OCI-LY1 (cell line): ENCODE data around the gene CFAP77.

Source experiments
- H2AFZ ChIP-seq: fragments of 200-600 bp; sonication (generic), shearing (Covaris generic); 2 replicates; pipeline ENCODE4 v1.6.0; 2014; ENCODE audit warnings: antibody characterized with exemption, mild to moderate bottlenecking, low read length
- H3F3A ChIP-seq: fragments of 200-600 bp; sonication (generic), shearing (Covaris generic); 2 replicates; pipeline ENCODE4 v1.6.0; 2014; ENCODE audit warnings: mild to moderate bottlenecking, antibody characterized with exemption, low read length, moderate library complexity; ENCODE audit not compliant: insufficient read depth
- H3K27ac ChIP-seq: fragments of 200-600 bp; sonication (generic); 2 replicates; pipeline ENCODE4 v1.5.1; 2014; ENCODE audit warnings: low read length, mixed run types, mild to moderate bottlenecking, low read depth; ENCODE audit not compliant: poor library complexity, severe bottlenecking
- H3K27me3 ChIP-seq: fragments of 200-600 bp; sonication (generic); 2 replicates; pipeline ENCODE4 v1.6.0; 2014; ENCODE audit warnings: antibody characterized with exemption, mild to moderate bottlenecking, low read length, moderate library complexity; ENCODE audit not compliant: insufficient read depth
- H3K36me3 ChIP-seq: fragments of 200-600 bp; sonication (generic); 2 replicates; pipeline ENCODE4 v1.6.1; 2014; ENCODE audit warnings: mild to moderate bottlenecking, antibody characterized with exemption, low read length, moderate library complexity, mixed read lengths; ENCODE audit not compliant: insufficient read depth
- H3K4me1 ChIP-seq: fragments of 200-600 bp; sonication (generic); 2 replicates; pipeline ENCODE4 v1.5.1; 2014; ENCODE audit warnings: mild to moderate bottlenecking, low read length, moderate library complexity; ENCODE audit not compliant: insufficient read depth, severe bottlenecking
- H3K4me2 ChIP-seq: fragments of 200-600 bp; sonication (generic), shearing (Covaris generic); 2 replicates; pipeline ENCODE4 v1.6.1; 2014; ENCODE audit warnings: low read length
- H3K4me3 ChIP-seq: fragments of 200-600 bp; sonication (generic); 2 replicates; pipeline ENCODE4 v1.5.1; 2014; ENCODE audit warnings: low read length, low read depth, mild to moderate bottlenecking, mixed read lengths; ENCODE audit not compliant: poor library complexity, severe bottlenecking
- H3K79me2 ChIP-seq: fragments of 200-600 bp; shearing (Covaris generic); 2 replicates; pipeline ENCODE4 v1.6.1; 2016; ENCODE audit warnings: mixed run types, low read length, mixed read lengths; ENCODE audit not compliant: insufficient read depth
- H3K9ac ChIP-seq: fragments of 200-600 bp; sonication (generic), shearing (Covaris generic); 2 replicates; pipeline ENCODE4 v1.6.1; 2014; ENCODE audit warnings: mild to moderate bottlenecking, low read length, mixed read lengths
- H3K9me2 ChIP-seq: fragments of 200-600 bp; sonication (generic), shearing (Covaris generic); 2 replicates; pipeline ENCODE4 v1.6.1; 2014; ENCODE audit warnings: low read depth, mild to moderate bottlenecking, low read length, mixed read lengths
- H3K9me3 ChIP-seq: fragments of 200-600 bp; shearing (Covaris generic); 2 replicates; pipeline ENCODE4 v1.6.1; 2014; ENCODE audit warnings: low read length, mixed read lengths
- H4K20me1 ChIP-seq: fragments of 200-600 bp; sonication (generic), shearing (Covaris generic); 2 replicates; pipeline ENCODE4 v1.6.0; 2016; ENCODE audit warnings: mild to moderate bottlenecking, low read length; ENCODE audit not compliant: insufficient read depth
- EZH2 ChIP-seq: fragments of 200-600 bp; sonication (generic), shearing (Covaris generic); IDR thresholded peaks from 2 replicates; pipeline ENCODE4 v1.8.0; 2017; ENCODE audit warnings: borderline replicate concordance, mixed run types, mild to moderate bottlenecking, antibody characterized with exemption, low read length, moderate library complexity, mixed read lengths
- TF ChIP-seq, protein P1 (sequence below): fragments of 200-600 bp; sonication (generic), shearing (Covaris generic); IDR thresholded peaks from 2 replicates; pipeline ENCODE4 v1.5.1; 2017; ENCODE audit warnings: mild to moderate bottlenecking, antibody characterized with exemption, low read length, moderate library complexity, mixed read lengths

The CFAP77 gene

DNA sequence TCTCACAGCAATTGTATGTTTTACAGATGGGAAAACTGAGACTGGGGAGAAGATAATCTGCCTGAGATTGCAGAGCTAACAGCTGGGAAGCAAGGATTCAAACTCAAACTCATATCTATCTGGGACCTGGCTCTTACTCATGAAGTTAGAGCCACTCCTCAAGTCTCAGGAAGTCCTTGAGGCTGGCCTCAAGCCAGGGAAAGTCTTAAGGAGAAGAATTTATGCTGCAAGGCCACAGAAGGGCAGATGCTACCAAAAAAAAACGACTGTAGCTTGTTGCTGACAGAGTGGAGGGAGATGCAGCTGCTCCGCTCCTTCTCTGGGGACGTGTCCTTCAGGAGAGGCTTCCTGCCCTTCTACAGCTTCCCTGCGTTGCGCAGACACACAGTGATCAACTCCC, 212.1 kb downstream of the CFAP77 start:
- Histone ChIP-seq H3F3A (no peaks in the 10 kb centered on the region), H3K36me3 (peaks cover 71% of the 10 kb centered on the region), H3K27ac (no peak overlapping the region), H3K27me3 (no peaks in the 10 kb centered on the region), H3K4me1 (no peaks in the 10 kb centered on the region), H3K4me2 (no peak overlapping the region), H3K9ac (no peak overlapping the region), H3K79me2 (no peaks in the 10 kb centered on the region), H3K9me3 (no peaks in the 10 kb centered on the region), H4K20me1 (no peaks in the 10 kb centered on the region), H3K4me3 (no peak overlapping the region), H2AFZ (no peak overlapping the region), H3K9me2 (no peaks in the 10 kb centered on the region)
- TF ChIP-seq, protein P1, sequence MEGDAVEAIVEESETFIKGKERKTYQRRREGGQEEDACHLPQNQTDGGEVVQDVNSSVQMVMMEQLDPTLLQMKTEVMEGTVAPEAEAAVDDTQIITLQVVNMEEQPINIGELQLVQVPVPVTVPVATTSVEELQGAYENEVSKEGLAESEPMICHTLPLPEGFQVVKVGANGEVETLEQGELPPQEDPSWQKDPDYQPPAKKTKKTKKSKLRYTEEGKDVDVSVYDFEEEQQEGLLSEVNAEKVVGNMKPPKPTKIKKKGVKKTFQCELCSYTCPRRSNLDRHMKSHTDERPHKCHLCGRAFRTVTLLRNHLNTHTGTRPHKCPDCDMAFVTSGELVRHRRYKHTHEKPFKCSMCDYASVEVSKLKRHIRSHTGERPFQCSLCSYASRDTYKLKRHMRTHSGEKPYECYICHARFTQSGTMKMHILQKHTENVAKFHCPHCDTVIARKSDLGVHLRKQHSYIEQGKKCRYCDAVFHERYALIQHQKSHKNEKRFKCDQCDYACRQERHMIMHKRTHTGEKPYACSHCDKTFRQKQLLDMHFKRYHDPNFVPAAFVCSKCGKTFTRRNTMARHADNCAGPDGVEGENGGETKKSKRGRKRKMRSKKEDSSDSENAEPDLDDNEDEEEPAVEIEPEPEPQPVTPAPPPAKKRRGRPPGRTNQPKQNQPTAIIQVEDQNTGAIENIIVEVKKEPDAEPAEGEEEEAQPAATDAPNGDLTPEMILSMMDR: no peak
- TF ChIP-seq EZH2: no peak
